Measurements from ENCODE around the gene TMCO2.

TMCO2 gene

DNA sequence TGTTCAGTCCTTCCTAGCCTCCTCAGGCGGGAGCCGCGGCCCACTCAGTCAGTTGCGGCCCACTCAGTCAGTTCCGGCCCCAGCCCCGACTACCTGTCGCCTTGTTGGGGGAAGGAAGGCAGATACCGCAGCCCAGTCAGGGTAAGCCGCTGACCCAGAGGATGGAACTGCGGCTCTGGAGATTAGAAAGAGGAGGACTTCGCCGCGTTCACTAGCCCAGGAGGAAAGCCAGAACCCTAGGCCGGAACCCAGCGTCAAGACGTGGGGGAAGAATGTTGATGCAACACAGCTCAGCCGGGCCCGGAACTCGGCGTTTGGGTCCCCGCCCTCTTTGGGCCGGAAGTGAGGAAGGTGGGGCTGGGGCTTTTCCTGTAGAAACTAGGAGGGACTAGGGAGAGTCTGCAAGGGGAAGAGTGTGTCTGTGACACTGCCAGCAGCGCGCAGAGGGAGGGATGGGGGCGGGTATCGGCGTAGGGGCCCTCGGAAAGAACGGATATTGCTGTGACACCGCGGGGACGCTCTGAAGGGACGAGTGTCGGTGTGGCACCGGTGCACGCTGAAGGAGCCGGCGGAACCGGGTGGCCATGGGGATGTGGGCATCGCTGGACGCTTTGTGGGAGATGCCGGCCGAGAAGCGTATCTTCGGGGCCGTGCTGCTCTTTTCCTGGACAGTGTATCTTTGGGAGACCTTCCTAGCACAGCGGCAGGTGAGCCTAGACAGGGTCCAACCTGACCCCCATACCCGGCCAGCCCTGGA is 10.1 kb downstream of the TMCO2 start, which contains the start of gene ZMPSTE24:
Gene ZMPSTE24, plus strand, starts transcription at position 549 of the 757 bp plus-strand sequence. Its CDS starts 36 bp downstream, at position 585.
- peak; percentile 95 to 96 for DNase-seq

DNA sequence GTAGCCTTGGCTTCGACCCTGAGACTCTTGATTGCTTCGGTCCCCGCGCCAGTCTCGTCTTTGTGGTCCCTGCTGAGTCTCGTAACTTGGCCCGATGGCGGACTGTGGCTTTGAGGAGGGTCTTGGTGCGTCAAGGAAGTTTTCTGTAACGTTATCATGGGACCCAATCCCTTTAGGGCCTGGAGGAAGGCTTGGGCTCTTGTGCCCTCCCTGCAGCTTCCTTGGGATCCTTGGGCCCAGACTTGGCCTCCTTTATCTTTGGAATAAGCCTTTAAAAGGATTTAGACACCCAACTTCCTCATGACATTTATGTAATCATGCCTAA is 10.7 kb downstream of the TMCO2 start:
- DNase-seq: no peak

DNA sequence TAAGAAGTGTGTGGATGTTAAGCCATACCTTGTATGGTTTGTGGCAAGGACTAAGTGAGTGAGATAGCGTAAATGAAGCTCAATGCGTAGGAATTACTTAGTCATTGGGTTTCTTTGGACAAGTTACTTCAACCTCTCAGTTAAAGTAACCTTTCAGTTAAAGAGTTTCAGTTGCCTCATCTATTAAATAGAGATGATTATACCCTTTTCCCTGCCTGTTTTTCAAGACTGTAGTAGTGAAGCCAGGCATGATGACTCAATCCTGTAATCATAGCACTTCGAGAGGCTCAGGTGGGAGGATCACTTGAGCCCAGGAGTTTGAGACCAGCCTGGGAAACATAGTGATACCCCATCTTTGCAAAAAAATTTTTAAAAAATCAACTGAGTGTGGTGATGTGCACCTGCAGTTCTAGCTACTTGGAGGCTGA is 16.6 kb downstream of the TMCO2 start:
- DNase-seq: no peak

DNA sequence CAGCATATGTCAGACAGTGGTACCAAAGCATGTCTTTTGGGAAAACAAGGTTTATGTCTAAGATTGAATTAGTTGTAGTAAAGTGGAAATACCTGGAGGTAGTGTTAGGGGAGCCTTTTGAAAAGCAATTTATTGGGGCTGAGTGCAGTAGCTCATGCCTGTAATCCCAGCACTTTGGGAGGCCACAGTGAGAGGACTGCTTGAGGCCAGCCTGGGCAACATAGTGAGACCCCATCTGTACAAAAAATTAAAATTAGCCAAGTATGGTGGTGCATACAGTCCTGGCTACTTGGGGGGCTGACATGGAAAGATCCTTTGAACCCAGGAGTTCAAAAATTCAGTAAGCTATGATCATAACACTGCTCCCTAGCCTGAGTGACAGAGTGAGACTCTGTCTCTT is 17.6 kb downstream of the TMCO2 start:
- DNase-seq: no peak

DNA sequence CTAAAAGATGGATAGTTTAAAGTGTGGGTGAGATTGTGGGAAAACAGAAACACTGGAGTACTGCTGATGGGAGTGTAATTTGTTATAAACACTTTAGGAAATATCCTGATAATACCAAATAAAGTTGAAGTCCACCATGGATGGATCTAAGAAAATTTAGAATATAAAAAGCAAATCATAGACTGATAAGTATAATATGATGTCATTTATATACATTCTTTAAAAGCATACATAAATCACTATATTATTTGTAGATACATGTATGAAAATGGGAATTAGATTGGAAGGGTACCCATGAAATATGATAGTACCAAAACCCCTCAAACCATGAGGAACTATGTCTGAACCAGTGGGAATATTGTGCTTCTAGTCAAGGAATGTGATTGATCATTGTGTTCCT is 18.2 kb downstream of the TMCO2 start:
- DNase-seq: no peak

DNA sequence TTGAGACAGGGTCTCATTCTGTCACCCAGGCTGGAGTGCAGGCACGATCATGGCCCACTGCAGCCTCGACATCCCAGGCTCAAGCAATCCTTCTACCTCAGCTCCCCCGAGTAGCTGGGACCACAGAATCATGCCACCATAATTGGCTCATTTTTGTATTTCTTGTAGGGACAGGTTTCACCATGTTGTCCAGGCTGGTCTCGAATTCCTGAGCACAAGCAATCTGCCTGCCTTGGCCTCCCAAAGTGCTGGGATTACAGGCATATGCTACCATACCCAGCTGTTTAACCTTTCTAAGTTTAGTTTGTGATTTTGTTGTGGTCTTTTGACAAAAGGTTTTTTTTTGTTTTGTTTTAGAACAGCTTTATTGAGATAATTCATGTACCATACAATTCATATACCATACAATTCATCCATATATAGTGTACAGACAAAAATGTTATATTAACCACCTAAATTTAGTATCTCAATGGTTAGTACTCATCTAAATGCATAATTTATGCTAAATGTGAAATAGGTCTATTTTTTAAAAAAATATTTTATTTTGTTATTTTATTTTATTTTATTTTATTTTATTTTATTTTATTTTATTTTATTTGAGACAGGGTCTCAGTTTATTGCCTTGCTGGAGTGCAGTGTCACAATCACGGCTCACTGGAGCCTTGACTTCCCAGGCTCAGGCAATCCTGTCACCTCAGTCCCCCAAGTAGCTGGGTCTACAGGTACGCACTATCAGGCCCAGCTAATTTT is 19.2 kb downstream of the TMCO2 start:
- DNase-seq: no peak

DNA sequence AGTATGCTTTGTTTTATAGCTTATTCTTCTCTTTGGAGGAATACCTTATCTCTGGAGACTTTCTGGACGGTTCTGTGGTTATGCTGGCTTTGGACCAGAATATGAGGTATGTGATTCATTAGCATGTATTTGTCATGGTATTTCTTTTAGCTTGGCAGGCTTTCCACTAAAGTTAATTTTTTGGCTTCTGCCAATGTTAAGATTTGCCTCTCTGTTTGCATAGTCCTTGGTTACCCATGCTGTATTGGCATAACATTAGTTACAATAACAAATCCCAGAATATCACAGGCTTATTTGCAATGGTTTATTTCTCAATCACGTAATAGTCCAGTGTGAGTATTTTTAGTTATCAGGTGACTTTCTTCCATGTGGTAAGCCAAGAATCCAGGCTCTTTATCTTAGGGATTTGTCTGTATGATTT is 20.0 kb downstream of the TMCO2 start:
- DNase-seq: no peak

DNA sequence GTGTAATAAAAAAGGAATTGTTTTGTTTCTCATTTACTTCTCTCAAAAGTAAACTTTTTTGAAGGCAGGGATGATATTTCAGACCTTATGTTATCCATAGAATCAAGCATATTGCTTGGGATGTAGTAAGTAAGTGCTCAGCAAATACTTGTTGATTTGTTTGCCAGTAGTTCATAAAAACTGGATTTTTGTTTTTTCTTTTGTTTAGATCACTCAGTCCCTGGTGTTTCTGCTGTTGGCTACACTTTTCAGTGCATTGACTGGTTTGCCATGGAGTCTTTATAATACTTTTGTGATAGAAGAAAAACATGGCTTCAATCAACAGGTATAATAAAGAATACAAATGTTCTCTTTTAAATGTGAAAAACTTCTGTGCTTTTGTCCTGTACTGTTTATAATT is 20.5 kb downstream of the TMCO2 start:
- DNase-seq: no peak

DNA sequence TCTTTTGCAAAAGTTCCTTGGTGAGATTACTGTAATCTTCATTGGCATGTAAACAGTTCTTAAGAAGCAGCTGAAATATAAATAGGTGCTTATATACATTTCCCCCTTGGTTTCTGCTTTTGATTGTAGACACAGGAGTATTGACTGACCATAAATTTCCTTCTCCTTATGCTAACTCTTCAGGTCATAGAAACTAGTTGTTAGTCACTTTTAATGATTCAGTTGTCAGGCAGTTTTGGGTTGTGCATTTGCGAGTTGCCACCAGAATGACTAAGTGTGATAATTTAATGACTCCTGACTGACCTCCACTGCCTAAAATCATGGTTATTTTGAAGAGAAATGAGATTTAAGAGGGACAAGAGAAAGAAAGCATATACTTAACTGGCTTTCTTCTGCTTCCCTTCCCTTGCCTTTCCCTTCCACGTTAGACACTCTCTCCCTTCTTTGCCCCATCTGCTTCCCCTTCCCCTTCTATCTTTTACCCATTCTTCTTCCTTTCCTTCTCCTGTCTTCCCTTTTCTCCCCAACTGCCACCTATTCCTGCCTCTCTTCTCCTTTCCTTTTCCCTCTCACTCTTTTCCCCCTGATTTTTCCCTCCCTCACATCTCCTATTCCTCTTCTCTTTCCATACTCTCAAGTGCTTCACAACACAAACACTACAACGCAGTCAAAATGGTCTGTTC is 22.6 kb downstream of the TMCO2 start:
- no peak for DNase-seq

DNA sequence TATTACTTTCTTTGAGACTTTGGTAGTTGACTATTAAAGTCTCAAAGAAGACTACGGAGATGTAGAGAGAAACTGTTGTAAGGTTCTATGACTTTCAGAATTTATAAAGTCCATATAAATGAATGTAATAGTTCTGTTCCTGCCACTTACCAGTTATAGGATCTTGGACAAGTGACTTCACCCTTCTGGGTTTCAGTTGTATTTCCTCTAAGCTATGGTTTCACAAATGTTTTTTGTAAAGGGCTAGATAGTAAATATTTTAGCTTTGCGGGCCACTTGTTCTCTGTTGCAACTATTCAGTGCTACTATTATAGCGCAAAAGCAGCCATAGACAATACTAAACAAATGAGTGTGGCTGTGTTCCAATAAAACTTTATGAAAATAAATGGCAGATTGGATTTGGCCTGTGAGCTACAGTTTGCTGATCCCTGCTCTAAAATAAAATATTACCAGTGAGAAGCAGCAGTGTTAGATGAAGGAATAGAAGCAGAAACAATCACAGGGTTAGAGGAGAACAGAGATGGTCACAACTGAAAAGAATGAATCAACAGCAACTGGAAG is 25.0 kb downstream of the TMCO2 start:
- no peak for DNase-seq

DNA sequence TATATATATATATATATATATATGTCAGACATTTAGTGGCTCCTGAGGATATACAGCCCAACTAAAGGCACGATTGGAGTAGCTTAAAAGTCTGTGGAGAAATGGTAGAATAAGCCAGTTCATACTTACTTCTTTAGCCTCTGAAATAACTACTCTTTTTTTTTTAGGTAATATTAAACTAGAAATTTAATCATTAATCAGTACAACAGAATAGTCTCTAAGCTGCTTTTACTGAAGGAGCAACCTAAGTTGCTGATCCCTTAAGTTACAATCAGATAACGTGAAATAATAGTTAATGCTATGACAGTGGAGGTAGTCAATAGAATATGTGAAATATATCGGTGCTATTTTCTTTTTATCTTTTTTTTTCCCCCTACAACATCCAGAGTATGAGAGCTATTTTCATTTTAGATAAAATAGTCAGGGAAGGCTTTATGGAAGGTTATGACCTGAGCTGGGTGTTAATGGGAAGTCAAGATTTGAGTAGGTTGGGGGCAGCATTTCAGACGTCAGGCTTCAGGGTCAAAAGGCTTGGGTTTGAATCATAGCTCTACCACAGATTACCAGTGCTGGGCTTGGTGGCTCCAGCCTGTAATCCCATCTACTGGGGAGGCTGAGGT is 25.9 kb downstream of the TMCO2 start:
- DNase-seq: no peak

DNA sequence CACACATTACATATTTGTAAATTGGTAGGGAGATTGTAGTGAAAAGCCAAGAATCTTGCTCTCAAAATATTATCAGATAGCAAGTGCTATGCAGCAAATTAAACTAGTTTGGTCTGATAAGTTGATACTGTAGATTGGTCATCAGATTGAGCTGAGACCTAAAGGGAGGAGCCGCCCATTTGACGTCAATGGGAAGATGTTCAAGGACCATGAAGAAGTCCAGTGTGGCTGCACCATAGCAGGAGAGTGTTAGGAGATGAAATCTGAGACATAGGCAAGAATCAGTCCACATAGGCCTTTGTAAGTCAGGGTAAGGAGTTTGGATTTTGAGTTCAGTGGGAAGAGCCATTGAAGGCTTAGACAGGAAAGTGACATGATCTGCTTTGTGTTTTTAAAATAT is 26.6 kb downstream of the TMCO2 start:
- DNase-seq: no peak

DNA sequence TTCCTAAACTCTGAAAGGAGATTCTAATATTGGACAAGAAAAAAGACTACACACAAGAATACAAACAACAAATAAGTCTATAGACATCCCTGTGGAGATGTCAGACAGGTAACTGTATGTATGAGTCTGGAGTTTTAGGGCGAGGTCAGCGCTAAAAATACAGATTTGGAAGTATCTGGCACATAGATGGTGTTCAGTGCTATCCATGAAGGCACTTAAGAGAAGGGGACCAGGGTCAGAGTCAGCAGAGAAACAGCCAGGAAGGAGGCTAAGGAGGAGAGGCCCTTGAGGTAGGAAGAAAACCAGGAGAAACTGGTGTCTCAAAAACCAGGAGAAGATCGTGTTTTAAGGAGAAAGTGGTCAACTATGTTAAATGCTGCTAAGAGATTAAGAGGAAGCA is 28.4 kb downstream of the TMCO2 start:
- no peak for DNase-seq

DNA sequence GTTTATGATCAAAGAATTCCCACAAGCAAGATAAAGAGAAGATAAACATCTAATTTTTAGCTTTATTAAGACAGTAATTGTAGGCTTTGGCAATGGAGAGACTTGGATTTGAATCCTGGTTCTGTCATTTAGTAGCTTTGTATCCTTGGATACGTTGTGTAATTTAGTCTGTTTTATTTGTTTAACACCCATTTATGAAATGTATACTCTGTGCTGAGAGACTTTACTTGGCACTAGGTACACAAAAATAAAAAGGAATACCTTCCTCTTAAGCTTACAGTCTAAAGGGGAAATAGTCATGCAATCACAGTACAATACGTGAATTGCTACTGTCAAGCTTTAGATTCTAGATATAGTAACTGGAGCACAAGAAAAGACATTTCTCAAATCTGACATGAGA is 34.1 kb downstream of the TMCO2 start:
- DNase-seq: no peak

DNA sequence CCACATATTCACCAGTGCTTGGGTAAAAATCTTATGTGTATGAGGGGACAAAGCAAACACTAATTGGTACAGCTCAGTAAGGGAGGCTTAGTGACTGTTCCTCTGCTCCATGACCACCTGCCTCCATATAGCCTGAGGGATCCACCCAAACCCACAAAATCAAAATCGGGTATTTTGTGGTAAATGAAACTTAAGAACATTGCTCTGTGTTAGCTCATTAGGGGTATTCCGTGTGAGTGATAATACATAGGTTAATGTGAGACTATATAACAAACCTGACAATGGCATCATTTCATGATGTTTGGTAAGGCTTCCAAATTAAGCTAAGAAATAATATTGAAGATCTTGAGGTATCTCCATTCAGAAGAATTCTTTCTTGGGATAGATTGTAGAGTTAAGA is 43.6 kb downstream of the TMCO2 start:
- DNase-seq: no peak

DNA sequence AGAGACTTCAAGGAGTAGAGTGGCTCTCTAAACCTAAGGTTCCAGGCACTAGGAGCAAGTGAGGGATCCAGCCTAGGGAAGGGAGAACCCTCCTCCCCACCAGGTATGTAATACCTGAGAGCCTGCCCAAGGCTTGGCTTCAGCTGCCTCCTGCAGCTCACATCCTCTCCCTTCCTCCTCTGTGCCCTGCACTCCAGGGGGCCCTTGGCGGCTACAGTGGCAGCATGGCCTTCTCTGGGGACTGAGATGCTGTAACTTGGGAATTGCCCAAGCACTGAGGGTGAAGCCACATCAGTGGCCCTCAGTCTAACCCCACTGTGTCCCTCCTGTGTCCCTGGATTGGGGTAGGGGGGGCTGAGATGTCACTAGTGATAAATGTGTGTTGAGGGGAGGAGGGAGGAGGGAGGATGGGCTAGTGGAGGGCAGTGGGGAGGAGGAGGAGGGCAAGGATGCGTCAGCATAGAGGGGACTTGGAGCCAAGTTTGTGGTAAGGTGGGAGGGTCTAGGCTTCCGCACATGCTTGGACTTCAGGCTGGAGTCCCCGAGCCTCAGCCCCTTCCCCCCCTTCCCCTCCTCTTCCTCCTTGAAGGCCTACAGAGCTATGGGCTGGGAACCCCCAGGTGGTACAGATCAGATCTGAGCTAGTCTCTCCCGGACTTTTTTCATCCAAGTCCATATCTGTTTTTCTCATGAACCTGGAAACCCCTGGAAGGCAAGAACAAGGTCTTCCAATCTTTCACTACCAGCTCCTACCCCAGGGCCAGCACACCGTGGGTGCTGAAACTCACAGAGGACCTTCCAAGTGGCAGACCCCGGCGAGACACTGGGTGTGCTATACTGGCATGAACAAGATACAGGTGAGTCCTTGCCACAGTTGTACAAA is 51.9 kb downstream of the TMCO2 start:
- no peak for DNase-seq

DNA sequence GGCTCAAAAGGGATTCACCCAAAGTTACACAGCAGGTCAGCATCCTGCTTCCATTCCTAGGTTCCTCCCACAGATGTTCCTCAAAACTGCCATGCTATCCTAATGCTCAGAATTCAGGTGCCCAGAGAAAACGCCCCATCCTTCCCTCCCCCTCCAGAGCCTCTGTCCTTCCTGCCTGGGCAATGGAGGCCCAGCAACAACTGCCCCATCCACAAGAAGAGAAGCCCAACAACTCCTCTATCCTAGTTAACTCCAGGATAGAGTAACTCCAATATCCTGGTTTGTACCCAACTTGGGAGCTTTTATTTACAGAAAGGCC is 52.5 kb downstream of the TMCO2 start:
- no peak for DNase-seq

DNA sequence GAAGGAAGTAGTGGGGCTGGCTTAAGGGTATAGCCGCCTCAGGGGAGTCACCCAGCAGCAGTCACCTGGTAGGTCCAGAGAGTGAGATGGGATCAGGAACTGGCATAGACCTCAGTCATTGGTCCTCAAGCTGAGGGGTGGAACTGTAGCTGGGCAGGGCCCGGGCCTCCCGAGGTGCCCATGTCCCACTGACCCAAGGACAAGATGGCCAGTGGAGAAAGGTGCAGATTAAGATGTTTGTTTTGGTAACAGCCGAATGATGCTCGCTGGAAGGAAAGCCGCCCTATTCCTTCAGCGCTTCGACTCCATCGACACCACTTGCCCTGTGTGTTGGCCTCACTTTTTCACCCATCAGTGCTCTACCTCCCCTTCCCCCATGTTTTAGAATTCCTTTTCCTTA is 52.9 kb downstream of the TMCO2 start:
- no peak for DNase-seq

DNA sequence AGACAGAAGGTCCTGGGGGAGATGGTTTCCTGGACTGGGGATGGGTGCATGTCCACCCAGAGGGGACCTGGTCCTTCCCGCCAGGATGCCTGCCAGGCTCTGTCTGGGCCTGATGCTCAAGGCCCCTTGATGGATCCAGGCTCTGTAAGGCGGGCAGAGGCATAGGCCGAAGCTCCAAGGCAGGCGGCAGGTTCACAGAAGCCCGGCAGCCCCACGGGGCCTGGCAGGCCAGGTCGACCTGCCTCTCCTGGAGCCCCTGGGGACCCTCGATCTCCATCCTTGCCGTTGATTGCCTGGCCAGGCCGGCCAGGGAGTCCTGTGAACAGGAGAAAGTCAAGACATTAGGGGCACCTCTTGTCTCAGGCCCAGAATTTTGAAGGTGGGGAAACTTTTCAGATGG is 53.3 kb downstream of the TMCO2 start:
- no peak for DNase-seq
